HG03103 (cell line): ENCODE measurements around the gene SLC27A1.

Experiments used
- ATAC-seq: cut with Tn5 transposase; IDR thresholded peaks from one replicate; pipeline ENCODE4 v1.9.1; 2021; ENCODE audit warnings: low read depth; ENCODE audit not compliant: unreplicated experiment

Gene SLC27A1

DNA sequence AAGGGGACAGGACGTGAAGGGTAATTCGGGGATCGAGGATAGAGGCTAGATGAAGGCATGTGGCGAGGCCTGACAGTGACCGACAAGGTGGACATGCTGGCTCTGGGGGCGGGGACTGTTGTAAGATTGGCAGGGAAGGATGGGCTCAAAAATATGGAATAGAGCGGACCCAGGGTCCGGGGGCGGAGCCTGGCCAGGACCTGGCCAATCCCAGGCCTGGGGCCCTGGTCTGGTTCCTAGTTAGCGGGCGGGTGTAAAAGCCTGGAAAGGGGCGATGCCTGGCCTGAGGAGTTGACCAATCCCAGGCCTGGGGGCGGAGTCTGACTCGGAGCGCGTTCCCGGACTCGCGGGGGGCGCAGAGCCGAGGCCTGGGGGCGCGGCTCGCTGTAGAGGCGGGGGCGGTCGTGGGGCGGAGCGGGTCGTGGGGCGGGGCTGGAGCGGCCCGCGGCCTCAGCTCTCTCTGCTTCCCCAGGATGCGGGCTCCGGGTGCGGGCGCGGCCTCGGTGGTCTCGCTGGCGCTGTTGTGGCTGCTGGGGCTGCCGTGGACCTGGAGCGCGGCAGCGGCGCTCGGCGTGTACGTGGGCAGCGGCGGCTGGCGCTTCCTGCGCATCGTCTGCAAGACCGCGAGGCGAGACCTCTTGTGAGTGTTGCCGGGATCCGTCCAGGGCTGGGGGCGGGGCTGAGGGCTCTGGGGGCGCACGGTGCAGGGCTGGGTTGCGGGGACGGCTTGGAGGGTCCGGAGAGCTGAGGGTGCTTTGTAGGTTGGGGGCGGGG, at the start of gene SLC27A1:
SLC27A1 (plus strand) TSS at position 457 of the 774 bp plus-strand sequence; CDS start at position 474, 17 bp downstream.
- no peak for ATAC-seq

DNA sequence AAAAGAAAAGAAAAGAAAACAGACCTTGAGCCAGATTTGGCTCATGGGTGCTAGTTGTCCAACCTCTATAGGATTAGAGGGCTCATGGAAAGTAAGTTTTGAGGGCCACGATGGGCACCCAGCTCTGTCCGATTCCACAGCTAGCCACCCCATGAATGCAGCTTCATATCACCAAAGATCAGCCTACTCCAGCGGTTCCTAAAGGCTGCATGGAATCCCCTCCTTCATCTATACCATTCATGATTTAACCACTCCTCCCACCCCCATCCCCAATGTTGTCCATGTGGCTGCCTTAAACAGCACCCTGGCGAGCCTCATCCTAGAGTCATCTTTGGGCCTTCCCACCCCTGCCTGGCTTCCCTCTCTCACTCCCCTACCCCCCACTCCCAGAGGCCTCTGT, 48.4 kb upstream of the SLC27A1 start:
- no peak for ATAC-seq

- ATAC-seq = no peak
These were observed 46.7 kb upstream of the SLC27A1 start for GRCh38 chr19:17423429-17424208.

GRCh38 chr19:17424743-17425365, 45.5 kb upstream of the SLC27A1 start:
- ATAC-seq = no peak

DNA sequence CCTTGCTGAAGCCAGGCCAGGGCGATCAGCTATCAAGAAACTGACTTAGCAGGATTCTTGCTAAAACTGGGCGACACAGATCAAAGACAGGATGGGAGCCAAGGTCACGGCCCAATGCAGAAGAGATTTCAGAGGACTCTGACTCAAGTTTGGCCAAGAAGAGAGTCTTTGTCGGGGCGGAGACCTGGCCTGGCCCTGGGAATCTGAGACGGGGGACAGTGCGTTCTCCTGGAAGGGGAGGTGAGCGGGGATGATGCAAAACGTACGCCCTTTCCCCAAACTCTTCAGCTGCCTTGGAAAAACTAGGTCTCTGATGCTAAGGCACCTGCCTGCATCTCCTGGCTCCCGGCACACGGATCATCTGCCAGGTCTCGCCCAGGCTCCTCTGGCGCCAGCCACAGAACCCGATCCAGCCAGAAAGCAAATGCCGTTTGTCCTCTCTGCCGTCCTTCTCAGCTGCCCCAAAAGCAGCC, 40.6 kb upstream of the SLC27A1 start:
- ATAC-seq = no peak

DNA sequence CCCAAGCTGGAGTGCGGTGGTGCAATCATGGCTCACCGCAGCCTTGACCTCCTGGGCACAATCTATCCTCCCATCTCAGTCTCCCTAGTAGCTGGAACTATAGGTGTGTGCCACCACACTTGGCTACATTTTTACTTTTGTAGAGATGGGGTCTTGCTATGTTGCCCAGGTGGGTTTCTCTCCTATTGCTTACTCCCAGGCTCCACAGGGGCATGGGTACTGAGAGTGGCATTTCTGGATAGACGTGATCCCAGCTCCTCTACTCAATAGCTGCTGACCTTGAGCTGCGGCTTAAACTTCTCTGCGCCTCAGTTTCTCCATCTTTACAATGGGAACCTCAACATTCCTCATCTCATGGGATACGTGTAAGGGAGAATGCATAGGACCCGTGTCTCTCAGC, 38.9 kb upstream of the SLC27A1 start:
- ATAC-seq = no peak

- ATAC-seq = no peak
These were observed 35.1 kb upstream of the SLC27A1 start for GRCh38 chr19:17435218-17435617.

DNA sequence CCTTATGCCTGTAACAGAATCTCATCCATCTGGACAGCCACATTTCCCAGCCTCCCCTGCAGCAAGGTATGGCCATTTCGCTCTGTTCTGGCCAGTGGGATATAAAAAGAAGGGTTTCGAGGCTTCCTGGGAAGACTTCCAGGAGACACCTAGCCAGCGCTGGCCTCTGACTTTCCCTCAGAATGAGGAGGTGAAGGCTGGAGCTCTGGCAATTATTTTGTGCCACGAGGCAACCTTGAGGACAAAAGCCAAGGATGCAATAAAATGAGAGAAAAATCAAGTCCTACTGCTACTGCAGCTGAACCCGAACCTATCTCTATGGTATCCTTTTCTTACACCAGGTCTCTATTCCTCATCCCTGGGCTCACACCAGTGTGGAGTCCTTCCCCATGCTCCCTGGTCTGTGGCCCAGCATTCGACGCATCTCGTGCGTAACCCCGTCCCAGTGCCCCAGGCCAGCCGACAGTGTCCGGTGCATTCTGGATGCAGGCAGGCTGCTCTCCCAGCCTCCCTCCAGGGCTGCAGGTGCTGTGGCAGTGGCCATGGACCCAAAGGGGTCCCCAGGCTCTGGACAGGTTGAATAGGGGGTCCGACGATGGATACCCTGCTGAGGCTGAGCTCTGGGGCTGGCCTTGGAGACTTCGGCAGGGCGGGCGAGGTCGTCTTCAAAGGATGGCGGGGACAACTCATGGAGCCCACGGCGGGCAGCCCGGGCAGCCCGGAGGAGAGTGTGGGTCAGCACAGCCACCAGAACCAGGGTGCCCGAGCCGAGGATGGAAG, 34.0 kb upstream of the SLC27A1 start:
- ATAC-seq = no peak

DNA sequence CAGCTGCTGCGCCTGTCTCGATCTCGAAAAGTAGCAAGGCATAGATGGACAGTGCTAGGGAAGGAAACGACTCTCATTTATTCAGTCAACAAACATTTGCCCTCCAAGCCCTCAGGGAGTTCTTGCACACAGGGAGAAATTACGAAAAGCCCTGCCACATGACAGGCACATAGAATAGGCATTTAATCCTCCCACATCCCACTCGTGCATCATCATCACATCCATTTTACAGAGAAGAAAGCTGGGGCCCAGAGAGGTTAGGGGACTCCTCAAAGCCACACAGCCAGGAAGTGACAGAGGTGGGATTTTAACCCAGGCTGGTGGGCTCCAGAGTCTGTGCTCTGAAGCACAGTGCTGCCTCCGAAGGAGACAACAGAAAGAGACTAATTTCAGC, 33.5 kb upstream of the SLC27A1 start:
- no peak for ATAC-seq

- ATAC-seq = no peak
These were observed 28.9 kb upstream of the SLC27A1 start for GRCh38 chr19:17441241-17442021.

DNA sequence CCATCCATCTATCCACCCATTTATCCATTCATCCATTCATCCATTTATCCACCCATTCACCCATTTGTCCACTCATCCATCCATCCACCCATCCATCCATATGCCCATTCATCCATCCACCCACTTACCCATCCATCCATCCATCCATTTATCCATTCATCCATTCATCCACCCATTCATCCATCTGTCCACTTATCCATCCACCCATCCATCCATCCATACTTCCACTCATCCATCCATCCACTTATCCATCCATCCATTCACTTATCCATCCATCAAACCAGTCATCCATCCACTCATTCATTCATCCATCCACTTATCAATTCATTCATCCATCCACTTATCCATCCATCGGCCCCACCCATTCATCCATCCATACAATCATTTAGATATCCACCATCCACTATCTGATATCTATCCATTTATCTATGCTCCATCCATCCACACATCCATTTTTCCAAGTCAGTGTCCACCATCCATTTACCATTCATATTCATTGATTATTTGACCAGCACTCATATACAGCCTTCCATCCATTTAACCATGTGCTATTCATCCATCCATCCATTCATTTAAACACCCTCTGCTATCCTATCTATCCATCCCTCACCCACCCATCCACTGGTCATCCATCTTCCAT, 24.7 kb upstream of the SLC27A1 start:
- ATAC-seq = no peak

DNA sequence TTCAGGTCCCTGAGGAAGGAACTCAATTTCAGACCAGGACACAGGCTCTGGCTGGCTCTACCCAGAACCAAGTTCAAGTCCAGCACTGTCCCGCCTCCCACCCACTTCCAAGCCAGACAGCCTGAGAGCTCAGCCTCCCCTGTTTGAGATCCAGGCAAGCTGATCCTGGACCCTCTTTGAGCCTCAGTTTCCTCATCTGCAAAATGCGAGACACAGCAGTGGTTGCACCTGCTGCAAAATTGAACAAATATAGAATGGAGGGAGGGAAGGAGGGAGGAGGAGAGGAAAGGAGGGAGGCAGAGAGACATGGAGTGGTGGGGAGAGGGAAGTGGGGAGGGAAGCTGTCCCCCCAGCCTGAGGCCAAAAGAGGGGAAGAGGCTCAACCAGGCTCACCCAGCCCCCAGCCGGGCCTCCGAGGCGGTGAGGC, 22.6 kb upstream of the SLC27A1 start:
- no peak for ATAC-seq

DNA sequence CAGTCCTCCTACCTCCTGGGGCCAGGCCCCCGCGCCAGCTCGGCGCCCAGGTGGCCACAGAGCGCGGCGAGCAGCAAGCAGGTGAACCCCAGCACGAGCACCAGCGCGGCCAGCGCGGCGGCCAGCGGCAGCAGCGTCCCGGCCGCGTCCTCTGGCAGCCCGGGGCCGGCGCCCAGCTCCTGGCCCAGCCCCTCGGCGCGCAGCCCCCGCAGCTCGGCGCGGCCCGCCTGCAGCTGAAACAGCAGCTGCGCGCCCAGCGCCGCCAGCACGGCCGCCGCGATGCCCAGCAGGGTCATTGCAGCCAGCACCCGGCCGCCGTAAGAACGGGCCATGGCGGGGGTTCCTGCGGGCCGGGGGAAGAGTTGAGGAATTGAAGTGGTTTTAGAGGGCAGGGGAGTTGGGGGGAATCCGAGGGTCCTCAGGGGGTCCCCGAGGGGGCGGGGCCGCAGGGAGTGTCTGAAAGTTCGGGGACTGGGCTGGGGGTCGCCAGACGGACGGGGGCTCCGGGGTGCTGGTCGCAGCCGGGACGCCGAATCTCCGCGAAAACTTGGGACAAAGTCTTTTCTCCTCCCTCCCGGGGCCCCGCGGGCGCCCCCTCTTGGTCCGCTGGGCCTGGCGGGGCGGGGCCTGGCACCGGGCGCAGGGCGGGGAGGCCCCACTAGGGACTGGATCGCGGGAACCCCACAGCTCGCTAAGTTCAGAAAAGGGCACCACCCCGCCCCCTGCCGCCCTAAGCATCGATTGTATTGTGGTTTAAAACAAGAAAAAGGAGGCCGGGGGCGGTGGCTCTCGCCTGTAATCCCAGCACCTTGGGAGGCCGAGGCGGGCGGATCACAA, 22.0 kb upstream of the SLC27A1 start, which contains the start of gene TMEM221:
TMEM221 (minus strand) TSS at position 538 of the 837 bp plus-strand sequence; CDS start at position 332, 206 bp downstream.
- ATAC-seq = no peak

DNA sequence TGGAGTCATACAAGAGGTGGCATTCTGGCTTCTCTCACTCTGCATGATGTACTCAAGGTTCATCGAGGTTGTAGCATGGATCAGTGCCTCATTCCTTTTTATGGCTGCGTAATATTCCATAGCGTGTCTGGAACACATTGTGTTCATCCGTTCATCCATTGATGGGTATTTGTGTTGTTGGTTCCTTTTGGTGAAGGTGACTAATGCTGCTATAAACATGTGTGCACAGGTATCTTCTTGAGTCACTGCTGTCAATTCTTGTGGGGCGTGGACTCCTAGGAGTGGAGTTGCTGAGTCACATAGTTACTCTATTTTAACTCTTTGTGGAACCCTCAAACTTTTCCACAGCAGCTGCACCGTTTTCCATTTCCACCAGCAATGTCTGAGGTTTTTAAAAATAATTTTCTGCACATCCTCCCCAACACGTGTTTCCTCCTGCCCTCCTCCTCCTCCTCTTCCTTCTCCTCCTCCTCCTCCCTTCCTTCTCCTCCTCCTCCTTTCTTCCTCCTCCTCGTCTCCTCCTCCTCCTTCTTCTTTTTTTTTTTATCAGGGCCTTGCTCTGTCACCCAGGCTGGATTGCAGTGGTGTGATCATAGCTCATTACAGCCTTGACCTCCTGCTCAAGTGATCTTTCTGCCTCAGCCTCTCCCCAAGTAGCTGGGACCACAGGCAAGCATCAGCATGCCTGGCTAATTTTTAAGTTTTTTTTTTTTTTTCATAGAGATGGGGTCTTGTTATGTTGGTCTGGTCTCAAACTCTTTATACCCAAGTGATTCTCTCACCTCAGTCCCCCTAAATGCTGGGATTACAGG, 19.9 kb upstream of the SLC27A1 start:
- no peak for ATAC-seq

DNA sequence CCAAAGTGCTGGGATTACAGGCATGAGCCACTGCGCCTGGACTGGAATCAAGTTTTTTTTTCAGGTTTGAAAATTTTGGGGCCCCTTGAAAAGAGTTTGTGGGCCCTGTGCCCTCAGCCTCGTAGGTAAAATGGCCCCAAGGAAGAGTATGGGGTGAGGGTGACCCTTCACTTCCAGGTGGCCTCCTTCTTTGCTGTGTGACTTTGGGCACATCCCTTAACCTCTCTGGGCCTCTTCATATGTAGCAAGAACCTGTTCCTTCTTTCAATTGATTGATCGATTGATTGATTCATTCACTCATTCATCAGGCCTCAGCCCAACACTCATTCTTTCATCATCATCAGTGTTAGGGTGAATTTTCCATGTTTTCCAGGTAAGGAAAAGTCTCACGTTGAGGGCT, 18.5 kb upstream of the SLC27A1 start:
- no peak for ATAC-seq

GRCh38 chr19:17454576-17455071, 15.7 kb upstream of the SLC27A1 start:
- no peak for ATAC-seq
